Stimulated activated naive CD4-positive, alpha-beta T cell treated with Interleukin-2 at 50 U/mL for 16 hours (primary cell): Measurements from ENCODE around the gene SLC12A7.

ENCODE experiments used
- DNase-seq: peaks from one replicate; lab custom pipeline; 2025; lab: John Stamatoyannopoulos, UW

The SLC12A7 gene

DNA sequence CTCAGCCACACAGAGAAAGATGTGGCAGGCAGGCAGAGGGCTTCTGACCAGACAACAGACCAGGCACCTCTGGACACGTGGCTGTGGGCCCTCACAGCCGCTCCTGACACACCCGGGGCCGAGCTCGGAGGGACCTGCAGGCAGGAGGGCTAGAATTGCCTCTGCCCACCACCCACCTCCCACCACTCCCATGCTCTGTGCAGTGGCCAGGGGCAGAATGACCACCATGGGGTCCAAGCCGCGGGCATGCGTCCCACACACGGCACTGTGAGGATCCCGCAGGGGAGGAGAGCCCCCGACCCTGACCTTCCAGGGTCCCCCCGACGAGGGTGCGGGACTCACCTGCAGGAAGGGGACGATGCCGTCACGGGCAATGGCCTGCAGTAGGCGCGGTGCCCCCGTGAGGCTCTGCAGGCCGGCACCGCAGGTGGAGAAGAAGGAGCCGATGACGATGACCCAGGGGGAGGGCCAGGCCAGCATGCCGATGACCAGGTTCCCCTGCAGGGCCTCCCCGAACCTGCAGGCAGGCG is 34.3 kb downstream of the SLC12A7 start:
- DNase-seq: no peak

DNA sequence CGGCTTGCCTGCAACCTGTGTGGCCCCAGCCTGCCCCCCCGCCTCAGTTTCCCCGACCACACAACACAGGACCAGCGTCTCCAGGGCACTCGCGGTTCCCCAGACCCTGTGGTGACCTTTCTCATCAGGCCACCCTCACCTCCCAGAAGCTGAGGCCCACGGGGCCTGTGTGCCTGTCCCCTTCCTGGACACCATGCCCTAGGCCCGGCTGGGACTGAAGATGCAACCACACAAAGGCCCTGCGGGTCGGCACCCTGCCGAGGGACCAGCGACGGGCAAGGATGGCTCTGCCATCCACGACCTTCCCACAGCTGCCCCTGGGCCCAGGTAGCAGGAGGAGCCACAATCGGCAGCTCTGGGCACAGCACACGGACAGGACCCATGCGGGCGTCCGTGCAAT is 34.8 kb downstream of the SLC12A7 start:
- no peak for DNase-seq

DNA sequence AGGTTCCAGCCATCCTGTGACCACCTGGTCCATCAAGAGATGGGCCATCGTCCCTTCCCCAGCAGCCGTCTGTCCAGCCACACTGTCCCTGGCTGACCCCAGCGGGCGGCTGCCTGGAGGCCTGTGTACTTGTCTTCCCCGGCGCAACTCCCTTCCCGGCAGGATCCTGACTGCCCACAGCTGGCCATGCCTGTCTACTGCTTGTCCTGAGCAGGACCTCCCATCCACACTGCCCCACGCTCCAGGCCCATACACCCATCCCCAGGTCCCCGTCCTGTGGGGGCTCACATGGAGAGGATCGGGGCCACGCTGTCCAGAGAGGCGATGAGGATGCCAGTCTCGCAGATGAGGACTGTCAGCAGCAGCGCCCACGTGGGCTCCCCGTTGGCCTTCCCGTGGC is 35.5 kb downstream of the SLC12A7 start:
- DNase-seq: no peak

DNA sequence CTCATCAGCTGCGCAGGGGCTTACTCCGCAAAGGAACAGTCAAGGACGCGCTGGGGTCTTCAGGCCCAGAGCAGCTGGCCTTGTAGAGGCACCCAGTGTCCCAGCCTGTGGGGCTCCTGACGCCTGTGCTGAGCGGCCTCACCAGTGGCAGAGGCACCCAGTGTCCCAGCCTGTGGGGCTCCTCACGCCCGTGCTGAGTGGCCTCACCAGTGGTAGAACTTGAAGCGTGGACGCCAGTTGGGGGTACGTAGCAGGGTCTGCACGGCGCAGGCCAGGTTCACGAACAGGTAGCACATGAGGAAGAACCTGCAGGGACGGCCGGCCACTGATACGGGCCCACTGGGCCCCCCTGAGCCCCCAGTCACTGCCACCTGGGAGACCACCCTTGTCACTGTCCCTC is 35.9 kb downstream of the SLC12A7 start:
- no peak for DNase-seq

DNA sequence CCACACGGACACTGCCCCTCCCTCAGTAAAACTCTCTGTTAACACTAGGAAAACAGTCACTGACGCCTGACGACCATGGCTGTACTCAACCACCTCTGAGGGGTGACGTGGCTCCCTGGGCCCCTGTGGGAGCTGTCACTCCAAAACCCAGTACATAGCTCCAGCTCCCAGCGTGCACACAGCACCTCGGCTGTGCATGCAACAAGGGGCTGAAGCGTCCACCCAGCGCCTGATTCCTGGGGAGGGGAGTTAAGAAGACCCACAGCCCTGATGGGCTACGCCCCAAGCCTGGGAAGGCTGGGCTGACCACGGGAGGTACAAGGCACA is 36.3 kb downstream of the SLC12A7 start:
- no peak for DNase-seq

DNA sequence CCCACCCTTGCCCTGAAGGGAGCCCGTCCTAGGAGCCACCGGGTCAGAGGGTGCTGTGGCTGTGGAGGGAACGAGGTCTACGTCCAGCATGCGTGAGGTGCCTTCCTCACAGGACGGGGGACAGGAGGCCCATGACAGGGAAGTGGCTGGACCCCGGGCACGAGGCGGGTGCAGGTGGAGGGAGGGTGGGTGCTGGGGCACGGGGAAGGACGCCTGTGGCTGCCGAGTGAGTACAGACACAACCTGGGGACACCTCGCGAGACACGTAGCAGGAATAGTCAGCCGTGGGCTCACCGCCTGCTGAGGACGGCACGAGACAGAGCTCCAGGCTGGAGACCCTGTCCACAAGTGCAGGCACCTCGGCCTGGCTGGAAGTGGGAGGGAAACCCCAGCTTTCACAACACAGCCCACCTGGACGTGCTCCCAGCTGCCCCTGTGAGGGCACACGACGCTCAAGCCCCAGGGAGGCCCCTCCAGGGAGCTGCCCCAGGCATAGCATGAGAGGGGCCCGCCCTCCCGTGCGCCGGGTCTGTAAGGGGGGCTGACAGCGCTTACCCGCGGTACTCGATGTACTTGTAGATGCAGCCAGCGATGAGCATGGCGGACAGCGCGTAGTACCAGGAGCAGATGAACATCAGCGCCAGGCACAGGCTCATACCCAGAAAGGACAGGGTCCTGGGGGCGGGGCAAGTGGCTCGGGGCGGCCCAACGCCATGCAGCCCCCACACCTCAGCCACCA is 36.9 kb downstream of the SLC12A7 start:
- DNase-seq: no peak

DNA sequence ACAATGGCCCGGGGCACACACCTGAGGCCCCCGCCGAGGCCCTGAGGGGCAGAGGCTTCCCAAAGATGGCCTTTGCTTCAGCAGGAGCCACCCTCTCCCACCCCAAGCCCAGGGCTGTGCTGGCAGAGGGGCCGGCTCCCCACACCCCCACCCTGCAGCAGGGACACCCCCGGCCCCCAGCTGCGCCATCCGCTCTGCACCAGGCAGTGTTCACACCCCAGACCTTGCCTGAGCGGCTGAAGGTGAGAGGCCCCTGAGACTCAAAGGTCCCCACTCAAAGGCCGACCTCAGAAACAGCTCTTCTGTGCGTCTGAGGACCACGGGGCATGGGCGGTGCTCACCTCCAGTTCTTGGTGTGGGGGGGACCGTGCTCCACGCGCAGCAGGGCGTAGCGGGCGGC is 37.6 kb downstream of the SLC12A7 start:
- DNase-seq: no peak

DNA sequence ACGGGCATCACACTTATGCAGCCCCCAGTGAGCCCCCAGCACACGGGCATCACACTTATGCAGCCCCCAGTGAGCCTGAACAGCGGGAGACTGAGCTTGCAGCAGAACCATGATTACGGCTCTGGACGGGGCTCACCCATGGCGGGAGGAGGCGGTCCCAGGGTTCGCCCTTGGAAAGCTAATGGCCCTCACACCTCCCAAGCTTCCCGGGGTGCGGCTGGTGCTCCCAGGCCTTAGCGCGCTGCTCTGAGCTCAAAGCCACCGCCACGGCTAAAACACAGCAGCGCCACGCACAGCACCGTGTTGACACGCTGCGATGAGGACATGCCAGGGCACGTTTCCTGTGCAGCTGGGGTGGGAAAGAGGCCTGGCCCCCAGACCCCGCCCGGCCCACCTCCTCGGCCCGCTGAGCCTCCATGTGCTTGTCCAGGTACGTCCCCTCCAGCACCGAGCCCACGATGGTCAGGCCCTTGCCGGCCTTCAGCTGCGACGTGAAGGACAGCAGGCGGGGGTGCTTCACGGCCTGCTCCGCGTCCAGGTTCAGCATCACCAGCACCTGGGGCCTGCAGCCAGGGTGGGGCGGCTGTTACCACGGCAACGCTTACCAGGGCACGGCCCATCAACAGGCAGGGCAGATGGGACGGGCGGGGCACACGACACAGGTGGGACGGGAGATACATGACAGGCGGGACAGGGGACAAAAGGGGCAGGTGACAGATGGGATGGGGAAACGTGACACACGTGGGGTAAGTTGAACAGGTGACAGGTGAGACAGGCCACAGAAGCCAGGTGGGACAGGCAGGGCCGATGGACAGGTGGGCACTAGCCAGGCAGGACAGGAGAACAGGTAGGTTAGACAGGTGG is 38.4 kb downstream of the SLC12A7 start:
- DNase-seq: no peak

DNA sequence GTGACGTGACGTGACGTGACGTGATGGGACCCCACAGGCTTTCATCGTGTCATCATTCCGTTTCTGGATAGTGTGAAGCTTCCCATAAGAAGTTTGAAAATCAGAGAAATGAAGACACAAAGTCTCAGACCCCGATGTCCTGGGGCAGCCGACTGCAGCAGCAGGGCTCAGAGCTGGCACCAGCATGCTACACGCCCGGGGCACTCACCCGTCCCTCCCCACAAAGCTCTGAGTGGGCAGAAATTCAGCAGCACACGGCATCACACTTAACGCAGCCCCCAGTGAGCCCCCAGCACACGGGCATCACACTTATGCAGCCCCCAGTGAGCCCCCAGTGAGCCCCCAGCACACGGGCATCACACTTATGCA is 42.2 kb downstream of the SLC12A7 start:
- DNase-seq: no peak

DNA sequence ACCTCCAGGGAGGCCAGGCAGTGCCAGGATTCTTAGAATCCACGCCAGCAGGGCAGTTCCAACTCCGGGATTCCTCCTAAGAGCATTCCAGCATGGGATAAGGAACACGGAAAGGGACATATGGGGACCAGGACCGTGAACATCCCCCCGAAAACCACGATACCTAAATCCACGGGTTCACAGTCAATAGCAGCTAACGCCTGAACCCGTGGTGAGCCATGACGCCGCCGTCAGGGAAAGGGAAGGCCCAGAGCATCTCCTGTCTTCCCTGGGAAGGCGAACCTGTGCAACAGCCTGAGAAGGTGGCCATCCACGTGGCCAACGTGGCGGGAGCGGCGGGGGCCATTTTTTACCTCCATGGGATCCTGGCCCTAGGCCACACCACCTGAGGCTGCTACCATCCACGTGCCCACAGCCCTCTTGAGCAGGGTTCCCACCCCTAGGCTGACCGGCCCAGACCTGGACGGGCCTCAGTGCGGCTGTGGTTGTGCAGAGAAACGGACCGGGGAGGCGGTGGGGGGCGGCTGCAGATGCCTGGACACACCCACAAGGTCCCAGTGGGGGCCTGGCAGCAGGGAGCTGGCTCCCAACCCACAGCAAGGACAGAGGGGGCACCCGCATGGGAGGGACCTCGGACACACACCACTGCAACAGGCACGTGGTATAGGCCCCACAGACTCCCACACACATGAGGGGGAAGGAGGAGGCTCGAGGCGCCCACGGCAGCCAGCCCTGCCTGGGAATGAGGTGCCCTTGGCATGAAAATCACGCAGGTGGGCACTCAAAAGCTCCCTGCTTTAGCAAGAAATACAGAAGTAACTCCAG is 42.8 kb downstream of the SLC12A7 start:
- no peak for DNase-seq

DNA sequence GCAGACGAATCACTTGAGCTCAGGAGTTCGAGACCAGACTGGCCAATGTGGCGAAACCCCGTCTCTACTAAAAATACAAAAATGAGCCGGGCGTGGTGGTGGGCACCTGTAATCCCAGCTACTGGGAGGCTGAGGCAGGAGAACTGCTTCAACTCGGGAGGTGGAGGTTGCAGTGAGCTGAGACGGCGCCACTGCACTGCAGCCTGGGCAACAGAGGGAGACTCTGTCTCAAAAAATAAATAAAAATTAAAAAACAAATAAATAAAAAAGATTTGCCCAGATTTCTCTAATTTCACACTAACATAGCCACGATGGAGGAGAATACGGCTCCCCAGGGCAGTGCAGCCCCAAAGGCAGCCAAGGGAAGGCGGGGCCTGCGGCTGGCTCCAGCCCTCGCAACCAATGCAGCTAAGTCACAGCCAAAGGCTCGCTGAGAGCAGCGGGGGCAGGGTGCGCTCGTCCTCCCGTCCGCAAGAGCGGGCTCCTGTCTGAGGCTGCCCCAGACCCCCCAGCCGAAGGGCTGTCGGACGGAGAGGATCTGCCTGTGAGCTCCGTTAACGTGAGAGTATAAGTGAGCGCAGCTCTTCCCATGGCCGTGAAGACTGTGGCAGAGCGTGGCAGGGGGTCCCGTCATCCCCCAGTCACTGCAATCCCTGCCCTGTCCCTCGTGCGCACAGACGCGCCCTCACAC is 43.5 kb downstream of the SLC12A7 start:
- no peak for DNase-seq

DNA sequence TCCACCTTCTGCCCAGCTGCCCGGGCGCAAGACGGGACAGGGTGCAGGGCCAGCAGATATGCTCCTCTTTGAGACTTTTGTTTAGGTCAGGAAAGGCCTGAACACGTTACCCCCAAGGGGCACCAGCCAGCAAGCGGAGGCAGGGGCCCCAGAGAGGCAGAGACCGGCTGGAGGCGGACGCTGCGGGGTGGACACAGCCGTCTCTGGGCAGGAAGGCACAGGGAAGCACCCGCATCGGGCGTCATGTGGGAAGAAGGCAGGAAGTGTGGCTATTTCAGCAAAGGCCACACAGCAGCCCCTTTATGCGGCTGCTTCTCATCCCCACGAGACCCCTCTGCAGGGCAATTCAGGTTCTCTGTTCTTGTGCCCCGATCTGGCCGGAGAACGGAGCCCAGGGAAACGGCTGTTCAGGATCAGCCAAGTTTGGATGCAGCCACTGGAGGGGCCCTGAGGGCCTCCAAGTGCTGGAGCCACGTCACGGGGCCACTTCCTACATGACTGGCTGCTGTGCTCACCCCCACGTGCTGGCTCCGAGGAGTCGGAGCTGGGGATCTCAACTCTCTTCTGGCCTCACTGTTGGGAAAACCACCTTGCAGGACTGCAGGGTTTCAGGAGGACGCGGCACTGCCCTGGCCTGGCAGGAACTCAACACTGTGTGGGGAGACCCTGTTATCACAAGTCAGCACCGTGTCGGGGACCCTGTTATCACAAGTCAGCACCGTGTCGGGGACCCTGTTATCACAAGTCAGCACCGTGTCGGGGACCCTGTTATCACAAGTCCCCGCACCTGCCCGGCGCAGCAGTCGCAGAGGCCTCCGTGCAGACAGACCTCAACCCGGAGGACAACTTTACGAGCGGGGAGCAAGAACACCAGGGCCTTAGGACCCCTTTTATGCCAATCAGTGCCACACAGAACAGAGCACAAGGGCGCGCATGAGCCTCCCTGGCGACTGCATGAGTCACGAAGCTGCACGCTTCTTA is 44.4 kb downstream of the SLC12A7 start:
- DNase-seq: no peak

DNA sequence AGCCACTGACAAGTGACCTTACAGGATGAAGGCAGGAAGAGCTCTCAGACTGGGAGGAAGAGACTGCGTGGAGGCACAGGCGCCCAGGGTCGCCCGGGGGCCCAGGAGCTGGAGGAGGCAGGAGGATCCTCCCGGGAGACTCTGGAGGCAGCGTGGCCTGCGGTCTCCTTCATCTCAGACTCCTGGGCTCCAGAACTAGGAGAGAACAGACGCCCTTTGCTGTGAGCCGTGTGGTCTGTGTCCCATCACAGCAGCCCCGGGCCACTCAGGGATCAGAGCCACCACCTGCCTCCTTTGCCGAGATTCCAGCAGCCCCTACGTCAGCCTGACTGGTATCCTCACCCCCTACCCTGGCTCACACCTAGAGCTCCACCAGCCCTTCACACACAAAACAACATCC is 45.2 kb downstream of the SLC12A7 start:
- no peak for DNase-seq

DNA sequence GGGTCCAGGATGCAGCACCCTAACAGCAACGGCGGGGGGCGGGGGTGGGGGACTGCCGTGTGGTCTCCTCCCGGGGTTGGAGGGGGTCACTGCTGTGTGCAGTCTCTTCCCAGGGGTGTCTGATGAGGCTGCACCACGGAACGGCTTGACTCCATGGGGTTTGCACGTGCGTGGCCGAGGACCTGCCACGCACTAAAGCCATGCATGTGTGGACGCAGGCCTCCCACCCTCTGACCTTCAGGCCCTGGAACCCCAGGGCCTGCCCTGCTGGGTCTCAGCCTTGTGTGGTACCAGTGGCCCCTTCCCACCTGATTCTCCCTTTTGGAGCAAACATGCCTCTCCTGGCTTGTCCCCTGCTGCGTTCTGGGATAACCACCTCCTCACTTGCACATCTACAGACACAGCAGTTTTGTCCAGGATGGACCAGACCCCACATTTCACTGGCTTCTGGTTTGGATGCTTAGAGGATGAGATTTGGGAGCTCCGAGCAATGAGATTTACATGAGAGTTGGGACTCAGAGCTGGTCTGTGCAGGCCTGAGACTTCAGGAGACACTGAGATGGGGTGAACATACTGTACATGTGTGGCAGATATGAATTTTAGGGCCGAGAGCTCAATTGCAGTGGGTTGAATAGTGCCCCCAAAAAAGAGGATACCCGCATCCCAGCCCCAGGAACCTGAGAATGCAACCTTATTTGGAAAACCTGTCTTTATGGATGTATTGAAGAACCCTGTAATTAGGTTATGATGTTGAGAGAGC is 45.8 kb downstream of the SLC12A7 start:
- DNase-seq: no peak

DNA sequence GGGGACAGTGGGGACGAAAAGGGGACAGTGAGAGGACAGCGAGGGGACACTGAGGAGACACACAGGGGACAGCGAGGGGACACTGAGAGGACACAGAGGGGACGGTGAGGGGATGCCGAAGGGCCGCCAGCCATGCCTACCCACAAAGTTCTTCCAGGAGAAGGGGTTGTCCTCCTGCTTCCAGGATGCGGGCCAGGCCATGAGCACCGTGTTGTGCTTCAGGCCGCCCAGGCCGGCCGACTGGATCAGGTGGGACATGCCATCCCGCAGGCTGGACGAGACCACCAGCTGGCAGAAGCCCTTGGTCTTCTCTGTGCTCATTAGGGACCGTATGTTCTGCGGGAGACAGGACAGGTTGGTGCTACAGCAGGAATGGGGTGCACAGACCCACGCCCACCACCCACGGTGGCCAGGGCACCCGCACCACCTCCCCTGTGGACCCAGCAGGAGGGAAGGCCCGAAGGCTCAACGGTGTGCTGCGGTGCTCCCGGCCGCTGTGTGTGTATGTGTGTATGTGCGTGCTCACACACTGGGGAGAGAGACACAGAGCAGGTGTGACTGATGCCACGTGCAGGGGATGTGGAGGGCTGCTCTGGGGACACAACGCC is 46.6 kb downstream of the SLC12A7 start:
- DNase-seq: no peak

DNA sequence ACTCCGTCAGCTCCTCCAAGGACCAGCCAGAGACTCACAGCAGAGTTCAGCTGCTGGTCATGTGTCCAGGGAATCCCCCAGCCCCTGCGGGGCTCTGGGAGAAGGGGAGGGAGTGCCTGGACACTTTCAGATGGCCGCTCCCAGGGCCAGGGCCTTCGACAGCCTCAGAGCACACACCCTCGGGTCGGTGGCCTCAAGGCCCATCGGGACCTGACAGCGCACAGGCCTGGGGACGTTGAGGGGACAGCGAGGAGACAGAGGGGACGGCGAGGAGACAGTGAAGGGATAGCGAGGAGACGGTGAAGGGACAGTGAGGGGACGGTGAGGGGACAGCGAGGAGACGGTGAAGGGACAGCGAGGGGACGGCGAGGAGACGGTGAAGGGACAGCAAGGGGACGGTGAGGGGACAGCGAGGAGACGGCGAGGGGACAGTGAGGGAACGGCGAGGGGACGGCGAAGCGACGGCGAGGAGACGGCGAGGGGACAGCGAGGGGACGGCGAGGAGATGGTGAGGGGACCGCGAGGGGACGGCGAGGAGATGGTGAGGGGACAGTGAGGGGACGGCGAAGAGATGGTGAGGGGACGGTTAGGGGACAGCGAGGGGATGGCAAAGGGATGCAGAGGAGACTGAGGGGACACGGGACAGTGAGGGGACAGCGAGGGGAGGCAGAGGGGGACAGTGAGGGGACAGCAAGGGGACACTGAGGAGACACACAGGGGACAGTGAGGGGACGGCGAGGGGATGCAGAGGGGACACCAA is 47.3 kb downstream of the SLC12A7 start:
- DNase-seq: no peak

DNA sequence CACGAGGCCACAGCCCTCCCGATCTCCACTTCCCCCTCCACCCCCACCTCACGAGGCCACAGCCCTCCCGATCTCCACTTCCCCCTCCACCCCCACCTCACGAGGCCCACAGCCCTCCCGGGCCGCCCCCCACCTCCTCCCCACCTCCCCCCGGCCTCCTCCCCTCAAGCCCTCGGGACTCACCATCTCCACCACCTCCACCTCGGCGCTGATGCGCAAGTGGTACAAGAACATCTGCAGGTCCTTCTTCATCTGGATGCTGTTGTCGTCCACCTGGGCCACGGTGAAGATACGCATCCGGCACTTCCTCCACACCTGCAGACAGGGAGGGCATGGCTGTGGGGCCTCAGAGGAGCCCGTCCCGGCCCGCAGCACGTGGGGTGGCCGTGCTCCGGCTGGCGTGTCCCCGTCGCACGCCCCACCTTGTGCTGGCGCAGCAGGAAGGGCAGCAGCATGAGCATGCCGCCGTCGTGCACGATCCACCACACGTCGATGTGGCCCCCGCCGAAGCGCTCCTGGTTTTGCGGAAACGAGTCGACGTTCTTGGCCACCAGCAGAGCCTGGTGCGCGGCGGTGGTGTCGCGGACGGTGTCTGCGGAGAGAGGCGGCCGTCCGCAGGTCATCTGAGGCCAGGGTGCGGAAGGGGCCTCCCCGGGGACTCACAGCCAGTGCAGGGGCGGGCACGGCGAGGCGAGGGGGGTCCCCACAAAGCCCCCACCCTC is 48.0 kb downstream of the SLC12A7 start:
- DNase-seq: no peak
